ENCODE data around the gene C2orf92.

C2orf92 gene

GRCh38 chr2:97745474-97746174 is 76.1 kb downstream of the C2orf92 start:
- no peak for DNase-seq (ENCODE audit: low read depth)

GRCh38 chr2:97747285-97747684 is 77.8 kb downstream of the C2orf92 start:
- DNase-seq (ENCODE audit: low read depth), result no peak

- DNase-seq (ENCODE audit: low read depth), result no peak
These were observed 78.2 kb downstream of the C2orf92 start for GRCh38 chr2:97747716-97748115.

- DNase-seq (ENCODE audit: low read depth), result no peak
These were observed 80.1 kb downstream of the C2orf92 start for GRCh38 chr2:97749581-97749980.

GRCh38 chr2:97750017-97750416 is 80.5 kb downstream of the C2orf92 start:
- no peak for DNase-seq (ENCODE audit: low read depth)

GRCh38 chr2:97751752-97752151 is 82.2 kb downstream of the C2orf92 start:
- DNase-seq (ENCODE audit: low read depth), result no peak

Data from HS-5 (cell line).